Endothelial cell (in vitro differentiated cells): ENCODE results near the gene CYTH1. TPM values are rescaled to one million over a fixed set of nuclear protein-coding genes. Genes with fewer than 3 reads are reported as not detected.

ENCODE experiments used
- DNase-seq: peaks from one replicate; pipeline ENCODE4 v3.0.0; 2021; ENCODE audit warnings: low spot score
- H3K27ac Mint-ChIP-seq: one replicate; pipeline ENCODE4 v1.8.0; 2021; ENCODE audit warnings: mixed read lengths, inconsistent platforms; ENCODE audit not compliant: unreplicated experiment
- H3K27me3 Mint-ChIP-seq: one replicate; pipeline ENCODE4 v1.8.0; 2021; ENCODE audit warnings: mild to moderate bottlenecking, moderate library complexity, mixed read lengths, inconsistent platforms; ENCODE audit not compliant: unreplicated experiment
- H3K36me3 Mint-ChIP-seq: one replicate; pipeline ENCODE4 v1.8.0; 2021; ENCODE audit warnings: mild to moderate bottlenecking, low read depth, mixed read lengths, inconsistent platforms; ENCODE audit not compliant: unreplicated experiment
- H3K4me1 Mint-ChIP-seq: one replicate; pipeline ENCODE4 v1.8.0; 2021; ENCODE audit warnings: mild to moderate bottlenecking, mixed read lengths, inconsistent platforms; ENCODE audit not compliant: unreplicated experiment
- H3K4me3 Mint-ChIP-seq: one replicate; pipeline ENCODE4 v1.8.0; 2021; ENCODE audit warnings: mild to moderate bottlenecking, mixed read lengths, inconsistent platforms; ENCODE audit not compliant: unreplicated experiment
- H3K9me3 Mint-ChIP-seq: one replicate; pipeline ENCODE4 v1.8.0; 2021; ENCODE audit warnings: mixed read lengths, inconsistent platforms; ENCODE audit not compliant: unreplicated experiment
- CTCF ChIP-seq: fragments of 200-600 bp; sonication (generic); IDR thresholded peaks from one replicate; pipeline ENCODE4 v1.5.0; 2021; ENCODE audit warnings: antibody characterized with exemption; ENCODE audit not compliant: unreplicated experiment
- total RNA-seq: library from RNA; stranded (reverse); fragmentation: NEBNext Ultra II Directional; extraction: Animal tissue kit (Norgen Biotek cat#: 25700); gene quantifications from one replicate; pipeline ENCODE4 v1.2.1, GENCODE V29; 2021; ENCODE audit not compliant: unreplicated experiment

CYTH1 gene
- total RNA-seq, 1 donor from 2014 or later: 73.3 TPM

DNA sequence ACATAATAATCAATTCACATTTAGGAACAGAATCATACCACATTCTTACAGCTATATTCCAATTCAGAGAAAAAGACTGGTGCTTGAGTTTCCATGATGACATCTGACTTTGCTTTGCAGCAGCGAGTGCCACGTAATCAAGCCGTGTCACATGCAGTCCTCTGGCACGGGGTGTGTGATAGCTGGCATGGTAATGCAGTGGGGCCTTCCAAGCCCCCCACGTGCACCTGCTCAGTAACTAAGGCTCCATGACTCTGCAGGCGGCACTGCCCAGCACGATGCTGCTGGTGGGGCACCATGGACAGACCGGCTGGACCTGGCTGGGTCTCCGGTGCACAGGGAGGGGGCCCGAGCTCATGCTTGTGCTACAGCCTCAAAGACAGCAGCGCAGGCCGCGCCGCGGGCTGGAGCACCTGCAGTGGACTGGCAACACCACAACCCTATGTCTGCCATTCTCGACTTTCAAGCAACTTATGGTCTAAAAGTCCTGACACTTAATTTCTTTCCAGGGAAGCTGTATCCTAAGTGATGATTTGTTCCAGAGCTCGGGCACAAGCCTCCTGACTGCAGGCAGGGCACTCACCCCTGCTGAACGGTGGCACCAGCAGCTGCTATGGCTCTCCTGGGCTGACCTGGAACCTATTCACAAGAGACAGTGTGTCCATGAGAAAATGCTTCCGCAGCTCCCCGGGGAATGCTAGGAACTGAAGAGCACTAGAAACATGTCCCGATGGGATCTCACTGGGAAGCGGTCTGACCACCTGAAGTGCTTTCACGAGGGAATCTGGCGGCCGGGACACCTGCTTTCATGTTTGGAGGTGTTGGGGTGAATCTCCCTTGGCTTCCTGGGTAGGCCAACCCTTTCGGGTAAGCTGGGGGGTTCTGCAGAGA, 105.4 kb downstream of the CYTH1 start:
- Mint-ChIP-seq H3K27ac (no peak overlapping the region), H3K36me3 (peaks cover 52% of the 10 kb centered on the region), H3K4me3 (no peak overlapping the region), H3K27me3 (peaks cover 10% of the 10 kb centered on the region), H3K4me1 (peaks cover 14% of the 10 kb centered on the region), H3K9me3 (no peaks in the 10 kb centered on the region)
- no peak for DNase-seq
- TF ChIP-seq CTCF: no peak

DNA sequence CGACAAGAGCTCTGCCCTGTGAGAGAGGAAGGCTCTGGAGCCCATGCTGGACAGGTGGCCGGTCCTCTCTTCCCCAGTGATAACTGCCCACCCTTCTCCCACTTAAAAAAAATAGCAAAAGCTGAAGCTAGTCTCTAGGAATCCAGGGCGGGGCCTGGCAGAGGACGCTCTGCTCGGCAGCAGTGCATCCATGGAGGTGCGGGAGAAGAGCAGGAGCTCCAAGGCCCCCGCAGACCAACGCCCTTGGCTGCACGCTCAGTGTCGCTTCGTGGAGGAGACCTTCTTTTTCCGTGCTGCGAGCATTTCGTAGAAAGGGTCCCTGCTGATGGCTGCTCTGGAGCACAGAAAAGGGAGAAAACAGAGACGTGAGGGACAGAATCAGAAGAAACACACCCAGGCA, 106.2 kb downstream of the CYTH1 start:
- H3K9me3 Mint-ChIP-seq: no peaks in the 10 kb centered on the region
- H3K36me3 Mint-ChIP-seq: peaks cover 48% of the 10 kb centered on the region
- no peak for TF ChIP-seq CTCF
- peaks cover 6% of the 10 kb centered on the region for H3K4me1 Mint-ChIP-seq
- H3K27ac Mint-ChIP-seq: no peak overlapping the region
- DNase-seq: no peak
- H3K27me3 Mint-ChIP-seq: peaks cover 4% of the 10 kb centered on the region
- H3K4me3 Mint-ChIP-seq: peak overlapping the region; percentile 11

- no peak for TF ChIP-seq CTCF
- H3K4me3 Mint-ChIP-seq: no peak overlapping the region
- H3K27ac Mint-ChIP-seq: no peak overlapping the region
- no peaks in the 10 kb centered on the region for H3K9me3 Mint-ChIP-seq
- no peak for DNase-seq
- H3K4me1 Mint-ChIP-seq: peaks cover 6% of the 10 kb centered on the region
- H3K27me3 Mint-ChIP-seq: peaks cover 8% of the 10 kb centered on the region
- H3K36me3 Mint-ChIP-seq: peaks cover 47% of the 10 kb centered on the region
Measured at GRCh38 chr17:78675316-78675616, 106.8 kb downstream of the CYTH1 start.

- peaks cover 10% of the 10 kb centered on the region for H3K4me1 Mint-ChIP-seq
- no peak overlapping the region for H3K27ac Mint-ChIP-seq
- no peak overlapping the region for H3K4me3 Mint-ChIP-seq
- no peak for DNase-seq
- H3K27me3 Mint-ChIP-seq: peaks cover 11% of the 10 kb centered on the region
- TF ChIP-seq CTCF: no peak
- peaks cover 42% of the 10 kb centered on the region for H3K36me3 Mint-ChIP-seq
- H3K9me3 Mint-ChIP-seq: no peaks in the 10 kb centered on the region
Measured at GRCh38 chr17:78674595-78675315, 107.3 kb downstream of the CYTH1 start.

DNA sequence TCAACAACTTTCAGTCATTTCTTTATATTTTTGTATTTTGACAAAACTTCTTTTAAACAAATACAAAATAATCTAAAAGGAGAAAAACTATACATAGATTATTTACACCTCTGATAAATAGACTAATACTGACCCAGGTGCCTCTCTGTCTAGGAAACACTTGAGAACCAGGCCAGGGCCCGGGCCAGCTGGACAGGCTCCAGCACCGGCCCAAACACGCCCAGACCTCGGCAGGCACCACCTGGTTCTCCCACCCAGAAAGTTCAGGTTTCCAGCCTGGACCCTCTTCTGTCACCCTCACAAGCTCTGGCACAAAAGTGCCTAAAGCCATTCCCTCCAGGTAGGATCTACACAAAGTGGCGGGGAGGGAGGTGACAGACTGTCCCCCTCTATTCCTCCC, 107.9 kb downstream of the CYTH1 start:
- H3K4me3 Mint-ChIP-seq: no peak overlapping the region
- peaks cover 36% of the 10 kb centered on the region for H3K36me3 Mint-ChIP-seq
- no peak for DNase-seq
- H3K27me3 Mint-ChIP-seq: peaks cover 12% of the 10 kb centered on the region
- H3K9me3 Mint-ChIP-seq: no peaks in the 10 kb centered on the region
- H3K4me1 Mint-ChIP-seq: peaks cover 14% of the 10 kb centered on the region
- TF ChIP-seq CTCF: no peak
- H3K27ac Mint-ChIP-seq: no peak overlapping the region
